ENCODE results near the gene TBL1X. TPM values are rescaled to one million over a fixed set of nuclear protein-coding genes. Genes with fewer than 3 reads are reported as not detected.

The TBL1X gene
- total RNA-seq, 1 experiment from 2014 or later, result 14.6 TPM

GRCh38 chrX:9644335-9644734 lies 179.5 kb downstream of the TBL1X start:
- no peak overlapping the region for H3K27ac ChIP-seq (ENCODE audit: low read length)
- BruUV-seq (replicated peaks), result no TSS peak
- POLR2A ChIA-PET, result no interaction called here
- H3K27me3 ChIP-seq (ENCODE audit: control insufficient read depth, insufficient read depth, low read length), result no peaks in the 10 kb centered on the region
- DNase-seq (ENCODE audit: low read depth, low spot score), result no peak
- H3K4me3 ChIP-seq (ENCODE audit: low read depth in 2 of 2, low read length in 2 of 2), result no peak overlapping the region
- H3K9me3 ChIP-seq (ENCODE audit: control insufficient read depth, insufficient read depth, low read depth, low read length), result no peaks in the 10 kb centered on the region
- in situ Hi-C loops (cut with HindIII; ENCODE audit: low pct_unique_long_range_greater_than_20kb, low sequenced_read_pairs), result no loop called here
- CTCF ChIA-PET, result no interaction called here
- H3K36me3 ChIP-seq (ENCODE audit: control insufficient read depth, insufficient read depth, low read length), result no peaks in the 10 kb centered on the region
- TF ChIP-seq SIN3A (IDR thresholded peaks at IDR 0.05; ENCODE audit: borderline replicate concordance, insufficient read depth, low read depth, low read length), result no peak
- TF ChIP-seq REST (IDR thresholded peaks at IDR 0.05; ENCODE audit: insufficient read depth in 1 of 2, low read depth in 2 of 2, low read length in 1 of 2), result no peak
- no peak for TF ChIP-seq TCF7L2 (IDR thresholded peaks at IDR 0.05; ENCODE audit: low read depth, low read length)
- TF ChIP-seq POLR2AphosphoS5 (IDR thresholded peaks at IDR 0.05; ENCODE audit: low read depth, low read length), result no peak
- no peak for TF ChIP-seq CTCF (IDR thresholded peaks at IDR 0.05)
- intact Hi-C loops (cut with micrococcal nuclease; ENCODE audit: unreplicated experiment), result no loop called here
- no peaks in the 10 kb centered on the region for H3K4me1 ChIP-seq (ENCODE audit: control insufficient read depth, insufficient read depth, low read length)
- no peak for ATAC-seq

DNA sequence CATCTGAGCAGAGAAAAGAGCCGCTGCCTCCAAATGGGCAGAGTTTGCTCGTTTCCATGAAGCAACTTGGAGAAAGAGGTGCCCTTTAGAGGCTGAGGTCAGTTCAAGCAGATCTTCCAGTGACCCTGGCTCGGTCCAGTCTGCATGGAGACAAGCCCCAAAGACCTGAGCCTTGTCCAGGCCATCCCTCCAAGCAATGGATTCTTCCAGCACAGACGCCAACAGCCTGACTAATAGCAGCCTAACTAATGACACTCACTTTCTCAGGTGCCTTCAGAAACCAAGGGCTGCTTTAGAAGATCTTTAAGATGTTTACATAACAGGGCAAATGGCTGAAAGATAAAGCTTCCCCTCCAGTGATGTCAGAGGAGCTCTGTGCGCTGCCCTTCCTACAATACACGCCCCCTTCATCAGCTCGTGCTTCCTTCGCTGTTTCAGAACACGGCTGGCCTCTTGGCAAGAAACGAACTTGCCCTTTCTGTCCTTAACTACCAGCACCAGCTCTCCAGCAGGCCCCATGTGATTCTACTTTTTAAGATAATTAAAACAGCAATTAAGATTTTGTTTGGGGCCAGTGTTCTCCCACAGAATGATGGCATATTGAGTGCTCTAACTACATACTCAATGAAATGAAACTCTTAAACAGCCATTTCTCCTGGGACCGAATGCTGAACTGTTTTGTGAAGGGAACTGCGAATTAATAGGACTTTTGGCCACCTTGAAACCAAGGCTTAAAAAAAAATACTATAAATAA lies 181.8 kb downstream of the TBL1X start:
- ChIA-PET CTCF (no interaction called here), POLR2A (no interaction called here)
- Histone ChIP-seq H3K27me3 (ENCODE audit: control insufficient read depth, insufficient read depth, low read length) (no peaks in the 10 kb centered on the region), H3K9me3 (ENCODE audit: control insufficient read depth, insufficient read depth, low read depth, low read length) (no peaks in the 10 kb centered on the region), H3K36me3 (ENCODE audit: control insufficient read depth, insufficient read depth, low read length) (no peaks in the 10 kb centered on the region), H3K4me3 (ENCODE audit: low read depth in 2 of 2, low read length in 2 of 2) (no peak overlapping the region), H3K27ac (ENCODE audit: low read length) (no peak overlapping the region), H3K4me1 (ENCODE audit: control insufficient read depth, insufficient read depth, low read length) (no peaks in the 10 kb centered on the region)
- no TSS peak for BruUV-seq (replicated peaks)
- DNase-seq (ENCODE audit: low read depth, low spot score) (no peak), ATAC-seq (no peak)
- intact Hi-C loops (cut with micrococcal nuclease; ENCODE audit: unreplicated experiment) (no loop called here), in situ Hi-C loops (cut with HindIII; ENCODE audit: low pct_unique_long_range_greater_than_20kb, low sequenced_read_pairs) (no loop called here)
- TF ChIP-seq SIN3A (IDR thresholded peaks at IDR 0.05; ENCODE audit: borderline replicate concordance, insufficient read depth, low read depth, low read length) (no peak), TCF7L2 (IDR thresholded peaks at IDR 0.05; ENCODE audit: low read depth, low read length) (no peak), POLR2AphosphoS5 (IDR thresholded peaks at IDR 0.05; ENCODE audit: low read depth, low read length) (no peak)

- ATAC-seq (no peak), DNase-seq (ENCODE audit: low read depth, low spot score) (no peak)
- Histone ChIP-seq H3K36me3 (ENCODE audit: control insufficient read depth, insufficient read depth, low read length) (no peaks in the 10 kb centered on the region), H3K9me3 (ENCODE audit: control insufficient read depth, insufficient read depth, low read depth, low read length) (no peaks in the 10 kb centered on the region), H3K27me3 (ENCODE audit: control insufficient read depth, insufficient read depth, low read length) (no peaks in the 10 kb centered on the region), H3K4me3 (ENCODE audit: low read depth in 2 of 2, low read length in 2 of 2) (no peak overlapping the region), H3K27ac (ENCODE audit: low read length) (no peak overlapping the region), H3K4me1 (ENCODE audit: control insufficient read depth, insufficient read depth, low read length) (no peaks in the 10 kb centered on the region)
- no peak for TF ChIP-seq POLR2AphosphoS5 (IDR thresholded peaks at IDR 0.05; ENCODE audit: low read depth, low read length)
- TF ChIP-seq CTCF (IDR thresholded peaks at IDR 0.05), result no peak
- TF ChIP-seq TCF7L2 (IDR thresholded peaks at IDR 0.05; ENCODE audit: low read depth, low read length), result no peak
- TF ChIP-seq SIN3A (IDR thresholded peaks at IDR 0.05; ENCODE audit: borderline replicate concordance, insufficient read depth, low read depth, low read length), result no peak
- no peak for TF ChIP-seq REST (IDR thresholded peaks at IDR 0.05; ENCODE audit: insufficient read depth in 1 of 2, low read depth in 2 of 2, low read length in 1 of 2)
- BruUV-seq (replicated peaks), result no TSS peak
- in situ Hi-C loops (cut with HindIII; ENCODE audit: low pct_unique_long_range_greater_than_20kb, low sequenced_read_pairs) (no loop called here), intact Hi-C loops (cut with micrococcal nuclease; ENCODE audit: unreplicated experiment) (no loop called here)
- ChIA-PET CTCF (no interaction called here), POLR2A (no interaction called here)
Observed at GRCh38 chrX:9647431-9647830, 182.6 kb downstream of the TBL1X start.
